HG03280 (cell line): ENCODE measurements around the gene METTL27.
"Not testable (repeated sequence)": the region's sequence is repeated elsewhere in the genome, so short reads cannot be mapped to it uniquely, and the experiment has no call there.

Experiments used
- ATAC-seq: cut with Tn5 transposase; IDR thresholded peaks from one replicate; pipeline ENCODE4 v1.9.1; 2021; ENCODE audit warnings: mild to moderate bottlenecking, moderate library complexity; ENCODE audit not compliant: unreplicated experiment

Gene METTL27, protein sequence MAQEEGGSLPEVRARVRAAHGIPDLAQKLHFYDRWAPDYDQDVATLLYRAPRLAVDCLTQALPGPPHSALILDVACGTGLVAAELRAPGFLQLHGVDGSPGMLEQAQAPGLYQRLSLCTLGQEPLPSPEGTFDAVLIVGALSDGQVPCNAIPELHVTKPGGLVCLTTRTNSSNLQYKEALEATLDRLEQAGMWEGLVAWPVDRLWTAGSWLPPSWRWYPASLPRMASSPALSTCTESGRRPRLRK

DNA sequence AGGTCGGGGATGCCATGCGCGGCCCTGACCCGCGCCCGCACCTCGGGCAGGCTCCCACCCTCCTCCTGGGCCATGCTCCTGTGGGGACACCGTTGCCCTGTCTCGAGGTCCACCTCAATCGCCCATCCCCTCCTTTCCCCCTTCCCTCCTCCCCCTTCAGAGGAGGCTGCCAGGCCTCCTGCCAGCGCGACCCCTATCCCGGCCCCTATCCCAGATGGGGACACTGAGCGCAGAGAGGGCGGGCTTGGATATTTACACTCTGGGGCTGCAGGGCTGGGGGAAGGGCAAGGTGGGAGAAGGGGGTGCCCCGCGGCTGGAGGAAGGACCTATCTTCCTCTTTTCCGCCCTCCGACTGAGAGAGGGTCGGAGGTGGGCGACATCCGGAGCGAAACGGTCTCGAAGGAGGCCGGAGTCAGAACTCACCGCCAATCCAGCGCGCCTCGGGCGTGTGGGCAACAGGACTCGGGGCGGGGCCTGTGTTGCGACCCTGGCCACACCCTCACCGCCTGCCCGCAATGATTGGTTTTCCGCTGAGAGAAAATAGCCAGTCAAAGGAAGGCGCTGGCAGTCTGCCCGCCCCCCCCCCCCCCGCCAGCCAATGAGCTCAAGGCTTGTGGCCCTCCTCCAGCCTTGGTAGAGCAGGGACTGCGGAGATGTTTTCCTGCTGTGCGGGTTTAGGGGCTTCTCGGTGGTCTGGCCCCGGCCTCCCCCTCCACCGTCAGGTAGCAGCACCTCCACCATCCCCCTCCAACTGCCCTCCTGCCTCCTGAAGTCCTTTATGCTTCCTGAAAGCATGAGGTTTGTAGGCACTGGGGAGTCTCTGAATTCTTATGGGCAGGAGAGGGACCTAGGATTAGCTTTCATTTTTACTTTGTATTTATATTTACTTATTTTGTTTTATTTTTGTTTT is at the start of gene METTL27:
METTL27 (minus strand) TSS at position 450 of the 910 bp plus-strand sequence; CDS start at position 74, 376 bp downstream.
- peak; percentile 96 for ATAC-seq

DNA sequence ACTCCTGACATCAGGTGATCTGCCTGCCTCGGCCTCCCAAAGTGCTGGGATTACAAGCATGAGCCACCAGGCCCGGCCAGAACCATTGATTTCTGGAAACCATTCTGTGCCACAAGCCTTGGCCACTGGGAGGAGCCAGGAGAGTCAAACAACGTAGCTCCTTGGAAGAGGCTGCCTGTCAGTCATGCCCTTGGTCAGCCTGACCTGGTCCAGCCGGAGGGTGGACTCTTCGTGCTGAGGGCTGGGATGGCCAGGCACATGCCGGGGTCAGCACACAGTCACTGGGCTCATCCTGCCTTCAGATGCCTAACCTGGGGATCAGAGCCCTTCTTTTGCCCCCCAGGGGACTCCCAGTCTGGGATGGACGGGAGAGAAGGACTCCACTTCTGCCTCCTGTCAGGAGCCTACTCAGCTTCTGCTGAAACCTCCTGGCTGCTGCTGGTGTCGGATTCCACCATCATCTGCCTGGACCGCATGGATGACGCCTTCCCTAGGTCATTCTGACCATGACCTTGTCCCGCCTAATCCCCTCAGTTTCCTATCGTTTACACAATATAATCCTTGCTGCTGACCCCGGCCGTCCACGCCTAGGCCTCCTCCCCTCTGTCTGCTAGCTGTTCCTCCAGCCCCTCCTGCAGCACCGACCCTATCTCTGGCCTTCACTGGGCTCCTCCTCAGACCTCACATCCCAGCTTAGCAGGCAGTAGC is 49.0 kb upstream of the METTL27 start:
- ATAC-seq, result no peak

DNA sequence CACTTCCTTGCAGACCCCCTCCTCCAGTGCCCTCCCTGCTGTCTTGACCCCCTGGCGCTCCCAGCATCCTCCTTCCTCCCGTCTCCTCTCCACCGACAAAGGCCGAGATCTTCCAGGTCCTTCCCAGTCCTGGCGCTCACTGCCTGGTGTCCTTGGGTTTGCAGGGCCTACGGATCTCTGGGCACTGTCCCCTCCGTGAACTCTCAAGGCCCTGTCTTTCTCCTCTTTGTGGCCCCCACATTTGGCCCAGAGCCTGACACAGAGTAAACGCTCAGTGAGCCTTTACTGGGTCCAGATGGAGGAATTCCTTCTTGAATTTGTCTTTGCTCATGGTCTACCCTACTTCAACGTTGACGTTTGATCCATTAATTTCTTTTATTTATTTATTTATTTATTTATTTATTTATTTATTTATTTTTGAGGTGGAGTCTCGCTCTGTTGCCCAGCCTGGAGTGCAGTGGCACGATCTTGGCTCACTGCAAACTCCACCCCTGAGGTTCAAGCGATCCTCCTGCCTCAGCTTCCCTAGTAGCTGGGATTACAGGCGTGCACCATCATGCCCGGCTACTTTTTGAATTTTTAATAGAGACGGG is 48.3 kb upstream of the METTL27 start:
- no peak for ATAC-seq

DNA sequence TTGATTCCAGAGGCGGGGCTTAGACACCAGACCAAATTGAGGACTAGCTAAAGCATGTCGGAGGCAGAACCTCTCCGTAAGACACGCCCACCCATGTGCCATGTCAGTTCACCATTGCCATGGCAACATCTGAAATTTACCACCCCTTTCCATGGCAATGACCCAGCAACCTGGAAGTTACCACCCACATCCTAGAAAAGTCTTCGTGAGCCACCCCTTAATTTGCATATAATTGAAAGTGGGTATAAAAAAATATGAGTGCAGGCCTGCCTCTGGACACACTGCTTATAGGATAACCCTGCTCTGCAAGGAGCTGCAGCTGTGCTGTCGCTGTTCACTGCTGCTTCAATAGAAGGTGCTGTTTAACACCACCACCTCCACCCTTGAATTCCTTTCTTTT is 46.6 kb upstream of the METTL27 start:
- no peak for ATAC-seq

DNA sequence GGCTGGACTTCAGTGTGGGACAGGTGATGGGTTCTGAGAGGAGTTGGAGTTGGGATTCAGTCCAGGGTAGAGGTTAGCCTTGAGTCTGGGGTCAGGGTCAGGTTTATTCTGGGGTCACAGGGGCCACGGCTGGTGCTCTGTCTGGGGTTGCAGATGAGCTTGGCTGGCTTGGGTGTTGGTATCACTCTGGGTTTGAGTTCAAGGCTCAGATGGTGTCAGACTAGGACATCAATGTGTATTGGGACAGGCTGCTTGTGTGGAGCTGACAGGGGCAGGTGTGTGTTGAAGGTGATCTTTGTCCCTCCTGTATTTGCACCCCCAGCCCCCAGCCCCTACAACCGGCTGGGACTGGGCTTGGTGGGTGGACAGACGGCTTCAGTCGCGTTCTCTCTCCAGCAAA is 45.4 kb upstream of the METTL27 start:
- ATAC-seq, result no peak

DNA sequence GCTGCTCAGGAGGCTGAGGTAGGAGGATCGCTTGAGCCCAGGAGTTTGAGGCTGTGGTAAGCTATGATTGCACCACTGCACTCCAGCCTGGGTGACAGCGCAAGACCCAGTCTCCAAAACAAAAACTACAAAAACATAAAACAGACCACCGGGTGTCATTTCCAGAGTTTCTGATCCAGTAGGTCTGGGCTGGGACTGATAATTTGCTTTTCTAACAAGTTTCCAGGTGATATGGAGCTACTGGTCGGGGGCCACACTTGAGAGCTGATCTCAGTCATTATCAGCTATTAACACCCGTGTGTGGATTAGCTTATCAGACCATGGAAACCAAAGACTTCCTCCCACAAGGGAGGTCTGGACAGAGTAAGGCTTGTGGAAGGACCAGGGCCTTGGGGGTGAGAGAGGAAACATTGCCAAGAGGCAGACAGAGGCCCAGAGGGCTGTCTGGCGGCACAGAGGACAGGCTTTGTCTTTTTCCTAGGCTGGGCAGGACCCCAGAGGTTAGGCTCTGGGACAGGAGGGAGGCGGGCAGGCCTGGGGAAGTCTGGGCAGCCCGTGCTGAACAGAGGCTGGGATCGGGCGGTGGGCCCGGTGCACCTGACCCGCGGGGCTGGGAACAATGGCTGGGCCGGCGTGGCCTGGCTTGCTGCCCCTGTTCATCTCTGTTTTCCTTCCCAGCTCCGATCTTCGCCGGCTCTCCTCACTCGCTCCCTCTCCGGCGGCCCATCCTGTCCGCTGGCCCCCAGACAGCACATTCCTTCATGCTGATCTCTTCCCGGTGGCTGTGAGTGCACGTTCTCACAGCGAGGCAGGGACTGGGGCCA is 43.9 kb upstream of the METTL27 start:
- no peak for ATAC-seq

DNA sequence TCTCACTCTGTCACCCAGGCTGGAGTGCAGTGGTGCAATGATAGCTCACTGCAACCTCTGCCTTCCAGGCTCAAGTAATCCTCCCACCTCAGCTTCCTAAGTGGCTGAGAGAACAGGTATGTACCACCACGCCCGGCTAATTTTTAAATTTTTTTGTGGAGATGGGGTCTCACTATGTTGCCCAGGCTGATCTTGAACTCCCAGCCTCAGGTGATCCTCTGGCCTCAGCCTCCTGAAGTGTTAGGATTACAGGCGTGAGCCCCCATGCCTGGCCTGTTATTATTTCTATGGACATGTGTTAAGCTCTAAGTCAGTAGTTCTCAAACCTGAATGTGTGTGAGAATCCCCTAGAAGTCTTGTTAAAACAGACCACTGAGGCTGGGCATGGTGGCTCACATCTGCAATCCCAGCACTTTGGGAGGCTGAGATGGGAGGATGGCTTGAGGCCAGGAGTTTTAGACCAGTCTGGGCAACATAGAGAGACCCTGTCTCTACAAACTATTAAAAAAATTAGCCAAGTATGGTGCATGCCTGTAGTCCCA is 43.2 kb upstream of the METTL27 start:
- ATAC-seq, result no peak

DNA sequence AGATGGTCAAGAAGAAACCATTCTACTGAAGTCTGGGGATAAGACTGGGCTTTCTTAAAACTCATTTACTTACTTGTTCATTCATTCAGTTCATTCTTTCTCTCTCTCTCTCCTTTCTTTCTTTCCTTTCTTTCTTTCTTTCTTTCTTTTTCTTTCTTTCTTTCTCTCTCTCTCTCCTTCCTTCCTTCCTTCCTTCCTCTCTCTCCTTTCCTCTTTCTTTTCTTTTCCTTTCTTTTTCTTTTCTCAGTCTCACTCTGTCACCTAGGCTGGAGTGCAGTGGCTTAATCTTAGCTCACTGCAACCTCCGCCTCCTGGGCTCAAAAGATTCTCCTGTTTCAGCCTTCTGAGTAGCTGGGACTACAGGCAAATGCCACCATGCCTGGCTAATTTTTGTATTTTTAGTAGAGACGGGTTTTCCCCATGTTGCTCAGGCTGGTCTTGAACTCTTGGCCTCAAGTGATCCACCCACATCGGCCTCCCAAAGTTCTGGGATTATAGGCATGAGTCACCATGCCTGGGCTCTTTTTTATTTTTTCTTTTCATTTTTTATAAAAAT is 42.6 kb upstream of the METTL27 start:
- ATAC-seq, result not testable (repeated sequence)

DNA sequence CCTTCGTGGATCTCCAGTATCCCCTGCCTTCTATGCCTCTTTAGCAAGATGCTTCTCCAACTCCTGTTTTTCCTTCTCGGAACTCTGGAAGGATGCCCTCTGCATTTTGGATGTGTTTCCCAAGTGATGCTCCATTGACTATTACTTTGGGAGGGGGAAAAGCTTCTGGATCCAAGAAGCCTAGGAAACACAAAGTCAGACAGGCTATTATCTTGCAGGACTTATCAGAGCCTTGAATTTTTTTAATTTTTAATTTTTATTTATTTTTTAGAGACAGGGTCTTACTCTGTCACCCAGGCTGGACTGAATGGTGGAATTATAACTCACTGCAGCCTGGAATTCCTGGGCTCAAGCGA is 39.7 kb upstream of the METTL27 start:
- ATAC-seq, result no peak

DNA sequence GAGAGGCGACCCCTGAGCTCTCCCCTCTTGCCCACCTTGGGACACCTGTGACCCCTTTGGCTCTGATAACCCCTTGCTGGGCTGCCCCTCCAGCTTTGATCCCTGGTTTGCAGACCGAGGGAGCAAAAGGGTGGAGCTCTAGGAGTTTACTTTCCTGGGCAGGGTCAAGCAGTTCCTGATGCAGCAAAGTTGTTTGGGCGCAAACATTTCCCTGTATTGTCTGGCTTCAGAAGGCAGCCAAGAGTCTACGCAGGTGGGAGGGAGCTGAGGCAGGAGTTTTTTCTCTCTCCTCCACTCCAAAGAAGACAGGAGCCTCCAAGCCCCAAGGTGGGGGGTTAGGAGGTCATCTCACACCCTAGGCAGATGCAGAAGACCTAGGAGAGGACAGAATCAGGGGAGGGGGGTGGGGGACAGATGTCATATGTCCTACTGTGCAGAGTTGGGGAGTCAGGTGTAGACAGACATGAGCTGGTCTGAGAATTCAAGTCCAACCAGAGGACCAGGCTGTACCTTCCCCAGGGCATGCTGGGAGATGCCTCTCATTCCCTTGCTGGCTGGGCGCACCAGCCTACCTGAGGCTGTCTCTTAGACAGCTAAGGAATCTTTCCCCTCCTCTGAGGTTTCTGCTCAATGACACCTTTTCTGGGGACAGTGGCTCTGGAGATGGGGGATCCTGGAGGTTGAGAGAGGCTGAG is 39.2 kb upstream of the METTL27 start:
- no peak for ATAC-seq

DNA sequence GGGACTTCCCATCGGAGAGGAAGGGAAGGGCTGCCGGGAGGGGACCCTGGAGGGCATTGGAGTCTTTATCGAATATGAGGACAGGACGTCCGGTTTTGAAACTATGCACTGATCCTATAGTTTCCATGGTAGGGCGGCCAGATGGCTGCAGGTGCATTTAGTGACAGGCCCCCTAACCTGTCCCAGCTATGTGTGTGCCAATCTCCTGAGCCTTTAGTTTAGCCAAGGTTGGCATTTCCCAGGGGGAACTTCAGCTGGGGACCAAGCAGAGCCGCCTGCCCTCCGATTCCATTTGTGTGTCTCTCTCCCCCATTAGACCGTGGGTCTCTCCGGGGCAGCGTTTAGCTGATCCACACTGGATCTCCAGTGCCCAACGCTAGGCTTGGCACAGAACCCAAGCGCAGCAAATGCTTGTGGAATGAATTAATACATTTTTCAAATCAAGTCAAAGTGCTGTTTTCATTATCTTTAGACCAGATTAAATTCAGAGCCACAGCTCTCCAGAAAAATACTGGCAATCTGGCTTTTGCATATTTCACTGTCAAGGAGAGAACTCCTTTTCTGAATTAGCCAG is 38.5 kb upstream of the METTL27 start:
- ATAC-seq, result no peak

DNA sequence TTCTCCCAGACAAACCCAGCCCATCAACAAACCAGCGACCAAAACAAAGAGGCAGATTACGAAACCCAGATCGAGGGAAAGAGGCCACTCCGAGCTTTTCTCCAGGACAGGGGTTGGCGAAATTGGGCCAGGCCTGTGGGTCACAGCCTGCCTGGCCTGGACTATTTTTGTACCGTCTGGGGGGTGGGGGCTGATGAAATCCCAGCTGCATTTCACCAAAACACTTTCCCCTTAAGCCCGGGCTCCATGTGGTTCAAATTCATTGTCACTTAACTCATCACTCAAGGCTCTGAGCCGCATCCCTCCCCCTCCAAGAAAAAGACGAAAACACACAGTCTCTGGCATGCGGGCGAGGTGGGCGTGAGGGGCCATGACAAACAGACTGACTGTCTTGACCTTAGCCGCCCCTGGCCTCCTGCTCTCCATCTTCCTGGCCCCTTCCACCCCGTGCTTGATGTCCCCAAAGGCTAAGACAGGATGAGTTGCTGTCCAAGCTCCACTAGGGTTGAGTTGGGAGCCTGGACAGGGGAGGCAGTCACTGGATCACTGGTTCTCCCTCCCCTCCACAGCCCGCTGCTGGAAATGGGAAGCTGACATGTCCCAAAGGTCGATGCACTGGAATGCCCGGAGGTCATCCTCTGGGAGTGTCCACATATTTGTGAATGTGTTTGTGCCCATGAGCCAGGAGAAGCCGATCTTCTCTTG is 37.8 kb upstream of the METTL27 start:
- ATAC-seq, result no peak

DNA sequence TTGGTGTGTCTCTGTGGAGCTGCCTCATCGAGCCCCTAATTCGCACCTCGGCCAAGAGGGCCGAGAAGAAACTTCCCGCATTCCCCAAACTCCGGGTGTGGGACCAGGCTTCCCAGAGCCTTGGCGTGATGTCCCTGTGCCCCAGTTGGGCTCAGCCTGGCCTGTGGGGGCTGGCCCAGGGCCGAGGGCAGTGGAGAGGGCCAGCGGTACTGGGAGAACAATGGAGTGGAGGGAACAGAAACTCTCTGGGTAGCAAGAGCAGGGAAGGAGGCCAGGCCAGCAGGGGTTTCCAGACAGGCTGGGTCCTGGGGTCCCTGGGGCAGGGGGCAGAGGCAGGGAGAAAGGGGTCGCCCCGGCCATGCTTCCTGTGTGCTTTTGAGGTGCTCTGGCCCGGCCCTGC is 34.7 kb upstream of the METTL27 start:
- no peak for ATAC-seq

DNA sequence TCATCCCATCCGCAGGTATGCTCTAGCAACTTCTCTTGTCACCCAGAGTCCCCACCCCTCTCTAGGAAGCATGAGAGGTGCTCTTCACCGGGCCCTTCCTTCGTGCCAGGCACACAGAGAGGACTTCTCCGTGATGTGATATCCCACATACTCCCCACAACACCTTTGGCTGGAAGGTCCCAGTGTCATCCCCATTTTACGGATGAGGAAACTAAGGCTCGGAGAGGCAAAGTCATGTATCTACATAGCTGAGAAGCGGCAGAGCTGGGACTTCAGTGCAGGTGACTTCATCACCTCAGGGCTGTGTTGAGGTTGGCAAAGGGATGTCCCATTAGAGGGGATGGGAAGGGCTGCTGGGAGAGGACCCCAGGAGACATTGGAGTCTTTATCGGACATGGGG is 34.0 kb upstream of the METTL27 start:
- no peak for ATAC-seq

DNA sequence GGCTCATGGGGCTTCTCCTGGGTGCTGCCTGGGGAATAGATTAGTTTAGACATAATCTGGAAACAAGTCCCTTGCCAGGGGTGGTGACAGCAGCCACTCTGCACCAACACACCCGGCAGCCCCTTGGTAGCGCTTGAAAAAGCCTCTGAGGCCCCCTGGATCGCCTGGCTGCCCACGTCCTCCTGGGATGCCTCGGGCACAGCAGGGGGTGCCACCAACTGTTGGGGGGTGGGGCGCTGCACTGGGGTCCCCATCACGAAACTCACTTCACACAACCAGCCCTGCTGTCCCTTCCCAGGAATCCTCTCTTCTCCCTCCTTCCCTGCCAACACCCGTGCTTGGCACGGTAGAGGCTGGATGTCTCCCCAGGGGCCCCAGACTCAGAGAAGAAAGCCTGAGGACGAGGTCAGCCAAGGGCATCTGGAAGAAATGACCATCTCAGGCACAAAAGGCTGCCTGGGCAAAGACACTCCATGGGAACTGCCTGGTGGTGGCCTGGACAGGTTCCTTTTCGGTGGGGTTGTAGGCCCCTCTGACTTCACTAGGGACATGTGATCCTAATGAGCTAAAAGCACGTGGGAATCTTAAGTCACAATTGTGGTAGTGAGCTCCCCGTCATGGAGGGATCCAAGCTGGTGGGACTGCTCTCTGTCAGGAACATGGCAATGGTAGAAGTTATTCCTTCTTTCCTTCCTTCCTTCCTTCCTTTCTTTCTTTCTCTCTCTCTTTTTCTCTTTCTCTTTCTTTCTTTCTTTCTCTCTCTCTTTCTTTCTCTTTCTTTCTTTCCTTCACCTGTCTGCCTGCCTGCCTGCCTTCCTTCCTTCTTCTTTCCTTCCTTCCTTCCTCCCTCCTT is 30.0 kb upstream of the METTL27 start:
- ATAC-seq, result no peak

DNA sequence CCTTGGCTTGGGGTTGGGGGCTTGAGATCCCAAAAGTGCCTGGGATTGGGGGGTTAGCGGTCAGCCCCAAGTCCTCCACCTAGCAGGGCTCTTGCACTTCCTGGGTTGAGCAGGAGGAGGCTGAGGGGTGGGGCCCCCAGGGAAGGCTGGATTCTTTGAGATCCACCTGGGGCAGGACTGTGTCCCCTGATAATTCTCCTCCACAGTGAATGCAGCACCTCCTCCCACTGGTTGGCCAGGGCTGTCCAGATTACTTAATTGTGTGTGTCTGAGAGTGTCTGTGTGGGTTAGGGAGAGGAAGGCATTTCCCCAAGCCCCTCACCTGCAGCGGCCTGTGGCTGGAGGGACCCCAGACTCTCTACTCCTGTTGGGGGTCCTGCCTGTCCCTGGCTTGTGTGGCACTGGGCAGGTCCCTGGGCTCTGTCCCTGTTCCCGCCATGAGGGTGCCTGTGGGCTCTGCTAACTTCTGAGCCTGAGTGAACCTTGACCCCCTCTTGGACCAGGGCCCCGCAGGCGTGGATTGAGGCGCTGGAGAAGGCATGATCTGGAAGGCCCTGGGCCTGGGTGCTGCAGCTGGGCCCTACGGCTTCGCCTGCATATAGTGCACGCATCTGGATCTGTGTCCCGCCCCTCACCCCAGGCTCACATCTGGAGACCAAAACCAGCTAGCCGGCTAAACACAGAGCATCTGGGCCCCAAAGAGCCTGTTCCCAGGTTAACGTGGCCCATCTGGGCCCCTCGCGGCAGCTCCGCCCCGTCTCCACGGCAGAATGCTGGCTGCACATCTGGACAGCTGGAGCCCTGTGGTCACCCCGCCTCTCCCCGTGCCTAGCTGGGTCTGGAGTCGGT is 29.1 kb upstream of the METTL27 start:
- no peak for ATAC-seq
